ENCODE measurements around the gene IFI30. TPM values are rescaled to one million over a fixed set of nuclear protein-coding genes. Genes with fewer than 3 reads are reported as not detected.

IFI30 gene
- total RNA-seq, 1 donor from 2014 or later = 554 TPM

DNA sequence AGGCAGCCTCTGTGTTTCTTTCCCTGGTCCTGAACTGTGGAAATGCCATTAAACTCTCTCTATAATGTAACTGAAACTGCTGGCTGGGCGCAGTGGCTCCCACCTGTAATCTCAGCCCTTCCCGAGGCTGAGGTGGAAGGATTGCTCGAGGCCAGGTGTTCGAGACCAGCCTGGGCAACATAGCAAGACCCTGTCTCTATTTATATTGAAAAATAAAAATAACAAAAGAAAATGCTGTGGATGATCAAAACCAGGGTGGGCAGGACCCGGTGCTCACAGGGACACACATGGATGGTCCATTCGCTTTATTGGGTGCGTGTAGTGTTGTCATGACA lies 22.9 kb downstream of the IFI30 start:
- DNase-seq (no peak), ATAC-seq (no peak)
- no peak overlapping the region for H3K4me3 ChIP-seq
- intact Hi-C loops (cut with DNase I) = no loop called here
- peaks cover 17% of the 10 kb centered on the region for H3K4me1 ChIP-seq
- H3K9me3 ChIP-seq = no peaks in the 10 kb centered on the region
- H3K27ac ChIP-seq = no peak overlapping the region
- H3K27me3 ChIP-seq = no peaks in the 10 kb centered on the region
- peaks cover 17% of the 10 kb centered on the region for H3K36me3 ChIP-seq
- no peak for TF ChIP-seq CTCF (IDR thresholded peaks at IDR 0.05)

DNA sequence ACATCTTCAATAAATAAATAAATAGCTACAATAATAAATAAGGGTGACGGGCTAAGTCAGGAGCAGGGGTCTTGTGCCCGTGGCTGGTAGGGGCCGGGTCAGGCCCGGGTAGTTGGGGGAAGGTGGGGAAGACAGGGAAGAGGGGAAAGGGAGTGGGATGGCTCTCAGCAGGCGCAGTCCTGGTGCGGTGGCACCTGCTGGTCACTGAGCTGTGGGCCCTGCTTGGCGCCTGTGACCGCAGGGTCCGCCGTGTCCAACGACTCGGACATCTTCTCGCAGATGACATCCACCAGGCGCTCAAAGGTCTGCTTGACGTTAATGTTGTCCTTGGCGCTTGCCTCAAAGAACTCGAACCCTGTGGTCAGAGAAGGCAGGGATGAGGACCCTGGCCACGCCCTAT lies 23.7 kb downstream of the IFI30 start:
- no peak overlapping the region for H3K4me3 ChIP-seq
- no peaks in the 10 kb centered on the region for H3K27me3 ChIP-seq
- ATAC-seq (no peak), DNase-seq (no peak)
- intact Hi-C loops (cut with DNase I) = no loop called here
- no peaks in the 10 kb centered on the region for H3K9me3 ChIP-seq
- no peak overlapping the region for H3K27ac ChIP-seq
- peaks cover 17% of the 10 kb centered on the region for H3K36me3 ChIP-seq
- peaks cover 12% of the 10 kb centered on the region for H3K4me1 ChIP-seq
- TF ChIP-seq CTCF (IDR thresholded peaks at IDR 0.05) = no peak

DNA sequence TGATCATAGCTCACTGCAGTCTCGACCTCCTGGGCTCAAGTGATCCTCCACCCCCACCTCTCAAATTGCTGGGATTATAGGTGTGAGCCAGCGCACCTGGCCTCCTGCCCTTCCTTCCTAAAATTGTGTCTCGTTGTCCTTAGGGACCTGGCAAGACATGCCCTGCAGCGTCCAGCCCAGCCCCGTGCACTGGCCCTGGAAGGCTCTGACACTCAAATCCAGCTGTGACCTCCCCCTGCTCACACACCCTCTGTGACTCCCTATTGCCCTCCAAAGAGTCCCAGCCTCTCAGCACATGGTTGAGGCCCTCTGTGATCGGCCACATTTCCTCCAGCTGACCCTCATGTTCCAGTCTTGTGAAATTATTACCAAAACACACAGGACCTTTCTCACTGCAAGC lies 24.3 kb downstream of the IFI30 start:
- DNase-seq = no peak
- H3K27me3 ChIP-seq = no peaks in the 10 kb centered on the region
- H3K4me1 ChIP-seq = peaks cover 16% of the 10 kb centered on the region
- ATAC-seq = no peak
- TF ChIP-seq CTCF (IDR thresholded peaks at IDR 0.05) = no peak
- intact Hi-C loops (cut with DNase I) = no loop called here
- H3K36me3 ChIP-seq = peaks cover 17% of the 10 kb centered on the region
- H3K9me3 ChIP-seq = no peaks in the 10 kb centered on the region
- H3K4me3 ChIP-seq = no peak overlapping the region
- H3K27ac ChIP-seq = no peak overlapping the region

DNA sequence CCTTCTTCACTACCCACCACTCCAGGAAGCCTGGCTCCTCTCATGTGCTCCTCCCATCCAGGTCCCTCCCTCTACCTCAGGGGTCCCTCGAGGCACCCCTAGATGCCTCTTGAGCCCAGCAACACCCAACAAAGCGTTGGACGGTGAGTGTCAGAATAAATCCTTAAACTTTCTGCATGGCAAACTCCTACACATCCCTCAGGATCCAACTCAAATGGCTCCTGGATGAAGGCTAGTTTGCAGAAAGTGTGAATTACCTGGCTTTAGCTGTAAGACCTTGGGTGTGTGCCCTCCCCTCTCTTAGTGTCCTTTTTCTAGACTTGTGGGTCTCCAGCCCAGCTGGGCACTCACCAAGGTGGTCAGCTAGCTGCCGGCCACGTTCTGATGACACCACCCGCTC lies 24.8 kb downstream of the IFI30 start:
- Histone ChIP-seq H3K4me1 (peaks cover 20% of the 10 kb centered on the region), H3K36me3 (peaks cover 17% of the 10 kb centered on the region), H3K27me3 (no peaks in the 10 kb centered on the region), H3K9me3 (no peaks in the 10 kb centered on the region), H3K4me3 (no peak overlapping the region), H3K27ac (no peak overlapping the region)
- intact Hi-C loops (cut with DNase I) = no loop called here
- DNase-seq (no peak), ATAC-seq (no peak)
- TF ChIP-seq CTCF (IDR thresholded peaks at IDR 0.05) = no peak

DNA sequence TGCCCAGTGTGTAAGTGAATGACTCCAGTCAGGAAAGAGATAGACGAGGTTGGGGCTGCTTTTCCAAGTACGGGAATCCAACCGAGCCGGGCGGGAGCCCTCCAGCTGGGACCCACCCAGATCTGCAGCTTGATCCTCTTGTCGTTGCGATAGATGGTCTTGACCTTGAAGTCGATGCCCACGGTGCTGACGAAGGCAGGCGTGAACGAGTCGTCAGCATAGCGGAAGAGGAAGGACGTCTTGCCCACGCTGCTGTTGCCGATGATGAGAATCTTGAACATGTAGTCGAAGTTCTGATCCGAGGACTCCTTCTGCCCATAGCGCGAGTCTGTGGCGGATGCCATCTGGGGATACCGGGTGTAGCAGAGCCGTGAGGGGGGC lies 28.8 kb downstream of the IFI30 start:
- H3K9me3 ChIP-seq = no peaks in the 10 kb centered on the region
- ATAC-seq (no peak), DNase-seq (no peak)
- H3K4me3 ChIP-seq = no peak overlapping the region
- peaks cover 21% of the 10 kb centered on the region for H3K4me1 ChIP-seq
- no peaks in the 10 kb centered on the region for H3K27me3 ChIP-seq
- H3K36me3 ChIP-seq = peaks cover 6% of the 10 kb centered on the region
- H3K27ac ChIP-seq = no peak overlapping the region
- intact Hi-C loops (cut with DNase I) = loop anchor here (10.0 kb wide), 1 partner anchor 52 kb away; a partner anchor contains a TSS
- TF ChIP-seq CTCF (IDR thresholded peaks at IDR 0.05) = no peak

- ATAC-seq (no peak), DNase-seq (peak; percentile 77)
- Histone ChIP-seq H3K27ac (no peak overlapping the region), H3K4me1 (peaks cover 21% of the 10 kb centered on the region), H3K9me3 (no peaks in the 10 kb centered on the region), H3K36me3 (peaks cover 6% of the 10 kb centered on the region), H3K4me3 (peak overlapping the region; percentile 58), H3K27me3 (no peaks in the 10 kb centered on the region)
- peak; percentile 37 for TF ChIP-seq CTCF (IDR thresholded peaks at IDR 0.05)
- intact Hi-C loops (cut with DNase I) = loop anchor here (10.0 kb wide), 1 partner anchor 52 kb away; a partner anchor contains a TSS
Observed at GRCh38 chr19:18202778-18203407, 29.3 kb downstream of the IFI30 start.
